ENCODE measurements around the gene IFT81.
"Not testable (repeated sequence)": the region's sequence is repeated elsewhere in the genome, so short reads cannot be mapped to it uniquely, and the experiment has no call there.

GRCh38 chr12:110255890-110256456, 131.8 kb downstream of the IFT81 start:
- not testable (repeated sequence) for TF ChIP-seq CTCF, POLR2A (IDR thresholded peaks at IDR 0.05)

Measured in stomach (tissue), 4 donors.